Panc1 (cell line): Measurements from ENCODE around the gene GPR141.

ENCODE experiments used
- CTCF ChIP-seq: fragments of 450-650 bp; IDR thresholded peaks from 2 replicates; pipeline ENCODE4 v1.5.1; 2017; ENCODE audit warnings: mild to moderate bottlenecking
- POLR2AphosphoS5 ChIP-seq: IDR thresholded peaks from 2 replicates; pipeline ENCODE4 v1.6.1; 2012; ENCODE audit warnings: mild to moderate bottlenecking, low read depth, low read length, moderate library complexity
- TCF7L2 ChIP-seq: IDR thresholded peaks from 2 replicates; pipeline ENCODE4 v1.6.1; 2011; ENCODE audit warnings: mild to moderate bottlenecking, low read depth, low read length, inconsistent platforms

GRCh38 chr7:37753398-37754050 is 70.0 kb downstream of the GPR141 start:
- no peak for TF ChIP-seq TCF7L2
- TF ChIP-seq CTCF, result no peak
- no peak for TF ChIP-seq POLR2AphosphoS5
